Activated effector memory CD4-positive, alpha-beta T cell treated with anti-CD3 and anti-CD28 coated beads, Interleukin-2, amount 50 U/mL, for 16 hours (primary cell): ENCODE results near the gene PSMC4.

Experiments
- DNase-seq: peaks from one replicate; pipeline ENCODE4 v3.0.0-alpha.2; 2020

The PSMC4 gene

GRCh38 chr19:39995794-39996193 lies 24.8 kb downstream of the PSMC4 start:
- DNase-seq = no peak

GRCh38 chr19:39996218-39996810 lies 25.3 kb downstream of the PSMC4 start:
- DNase-seq = no peak

DNA sequence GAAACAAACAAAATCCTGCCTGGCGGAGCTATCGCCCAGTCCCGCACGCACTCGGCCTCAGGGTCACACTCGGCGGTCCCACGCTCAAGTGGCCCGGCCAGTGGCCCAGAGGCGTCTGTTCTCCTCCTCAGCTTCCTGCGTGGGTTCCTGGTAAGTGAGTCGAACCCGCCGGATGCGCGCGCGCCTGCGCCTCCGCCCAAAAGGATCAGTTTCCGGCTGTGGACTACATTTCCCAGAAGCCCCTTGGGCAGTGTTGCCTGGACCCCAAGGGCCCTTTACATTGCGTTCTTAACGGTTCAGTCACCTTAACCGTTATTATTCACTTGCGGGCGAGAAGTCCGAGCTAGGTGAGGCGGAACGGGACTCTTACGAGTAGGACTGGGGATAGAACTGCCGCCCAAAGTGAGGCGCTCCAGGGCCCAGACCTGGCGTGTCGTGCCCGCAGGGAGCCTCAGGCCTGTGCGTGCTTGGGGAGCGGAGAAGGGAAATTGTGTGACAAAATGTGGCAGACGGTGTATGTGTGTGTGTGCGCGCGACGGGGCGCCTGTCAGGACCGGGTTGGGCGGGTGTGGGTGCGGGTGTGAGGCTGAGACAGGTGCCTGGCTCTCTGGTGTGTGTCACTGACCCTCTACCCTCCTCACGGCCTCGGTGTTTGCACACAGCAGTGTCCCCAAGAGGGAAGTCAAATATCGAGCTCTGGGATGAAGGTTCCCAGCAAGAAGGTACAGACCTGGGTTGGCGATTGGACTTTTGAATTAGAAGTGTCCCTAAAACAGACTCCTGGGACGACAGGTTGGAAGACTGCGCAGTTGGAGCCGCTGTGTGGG lies 26.1 kb downstream of the PSMC4 start, which contains the start of gene ZNF546:
Gene ZNF546 (plus strand): TSS at position 250 of the 827 bp plus-strand sequence. CDS start 1,267 bp downstream, outside the sequence.
- peak; percentile 97 for DNase-seq

- no peak for DNase-seq
Observed at GRCh38 chr19:39997638-39998216, 26.8 kb downstream of the PSMC4 start.

GRCh38 chr19:39998501-39998900 lies 27.5 kb downstream of the PSMC4 start:
- DNase-seq = no peak

DNA sequence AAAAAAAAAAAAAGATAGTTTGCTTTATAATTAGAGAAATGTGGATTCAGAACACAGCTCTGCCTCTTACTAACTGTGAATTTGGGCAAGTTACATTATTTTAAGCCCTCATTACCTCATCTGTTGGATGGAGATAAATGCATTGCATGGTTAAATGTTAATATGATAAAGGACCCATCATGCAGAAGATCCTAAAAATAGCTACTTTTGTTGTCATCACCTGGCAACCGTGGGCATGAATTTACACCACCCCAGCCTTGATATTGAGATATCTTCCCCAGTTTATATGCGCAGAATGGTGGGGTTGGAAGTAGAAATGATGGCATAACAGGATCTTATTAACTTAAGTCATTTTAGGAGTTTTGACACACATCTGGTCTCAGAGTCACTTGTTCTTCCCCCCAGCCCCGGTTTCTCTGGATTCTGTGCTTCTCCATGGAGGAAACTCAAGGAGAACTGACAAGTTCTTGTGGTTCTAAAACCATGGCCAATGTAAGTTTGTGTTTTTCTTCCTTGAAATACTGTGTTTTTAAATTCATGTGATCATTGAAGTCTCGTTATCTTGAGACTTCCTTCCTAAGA lies 34.8 kb downstream of the PSMC4 start:
- no peak for DNase-seq

DNA sequence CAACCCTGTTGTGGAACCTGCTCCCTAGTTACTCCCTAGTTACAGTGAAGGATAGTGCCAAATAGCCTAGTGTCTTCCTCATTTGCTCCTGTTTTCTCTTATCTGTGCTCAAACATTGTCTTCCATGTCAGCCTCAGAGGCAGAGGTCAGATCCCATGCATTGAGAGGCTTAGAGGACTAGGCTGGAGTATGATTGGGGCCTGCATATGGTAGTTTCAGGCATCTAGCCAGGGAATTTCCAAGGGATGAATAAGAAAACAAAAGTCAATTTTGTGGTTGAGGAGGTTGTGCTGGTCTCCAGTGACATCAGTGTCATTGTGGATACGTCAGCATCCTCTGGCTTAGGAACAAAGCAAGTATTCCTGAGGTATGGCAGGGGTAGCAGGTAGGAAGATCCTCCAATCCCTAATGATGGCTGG lies 35.3 kb downstream of the PSMC4 start:
- no peak for DNase-seq

- DNase-seq = no peak
Observed at GRCh38 chr19:40009674-40010073, 38.7 kb downstream of the PSMC4 start.

DNA sequence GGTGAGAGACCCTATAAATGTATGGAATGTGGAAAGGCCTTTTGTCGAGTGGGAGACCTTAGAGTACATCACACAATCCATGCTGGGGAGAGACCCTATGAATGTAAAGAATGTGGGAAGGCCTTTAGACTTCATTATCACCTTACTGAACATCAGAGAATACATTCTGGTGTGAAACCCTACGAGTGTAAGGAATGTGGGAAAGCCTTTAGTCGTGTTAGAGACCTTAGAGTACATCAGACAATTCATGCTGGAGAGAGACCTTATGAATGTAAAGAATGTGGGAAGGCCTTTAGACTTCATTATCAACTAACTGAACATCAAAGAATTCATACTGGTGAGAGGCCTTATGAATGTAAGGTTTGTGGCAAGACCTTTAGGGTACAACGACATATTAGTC lies 43.0 kb downstream of the PSMC4 start:
- DNase-seq = no peak

- DNase-seq = no peak
Observed at GRCh38 chr19:40023969-40024368, 53.0 kb downstream of the PSMC4 start.

DNA sequence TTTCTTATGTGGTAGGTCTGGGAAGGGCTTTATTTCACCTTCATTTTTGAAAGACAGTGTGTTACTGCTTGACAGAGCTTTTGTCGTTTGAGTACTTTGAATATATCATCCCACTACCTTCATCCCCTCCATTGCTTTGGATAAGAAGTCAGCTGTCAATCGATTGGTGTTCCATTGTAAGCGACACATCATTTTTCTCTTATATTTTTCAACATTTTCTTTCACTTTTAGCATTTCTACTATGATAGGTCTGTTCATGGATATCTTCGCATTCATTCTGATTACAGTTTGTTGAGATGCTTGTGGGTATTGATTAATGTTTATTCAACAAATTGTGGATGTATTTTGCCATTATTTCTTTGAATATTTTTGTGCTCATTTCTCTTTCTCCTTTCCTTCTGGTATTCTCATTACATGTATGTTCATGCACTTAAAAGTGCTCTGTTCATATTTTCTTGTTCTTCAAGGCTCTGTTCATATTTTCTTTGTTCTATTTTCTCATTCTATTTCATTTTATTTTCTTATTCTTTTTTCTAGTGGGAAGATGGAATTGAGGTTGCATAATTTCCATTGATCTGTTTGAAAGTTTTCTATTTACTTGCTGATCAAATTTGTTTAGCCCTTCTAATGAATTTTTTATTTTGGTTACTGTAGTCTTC lies 55.1 kb downstream of the PSMC4 start:
- no peak for DNase-seq

GRCh38 chr19:40026597-40026970 lies 55.6 kb downstream of the PSMC4 start:
- no peak for DNase-seq
